K562 (cell line): ENCODE measurements around the gene MED20. TPM values are rescaled to one million over a fixed set of nuclear protein-coding genes. Genes with fewer than 3 reads are reported as not detected.

ENCODE experiments used
- ARID3A ChIP-seq: IDR thresholded peaks from 2 replicates; pipeline ENCODE4 v1.6.1; 2012; ENCODE audit warnings: low read depth, low read length, improper control_type of control experiment, borderline replicate concordance
- E2F3 ChIP-seq: fragments of 250-450 bp; sonication (Bioruptor Pico); IDR thresholded peaks from 2 replicates; pipeline ENCODE4 v1.4.0; 2020; ENCODE audit warnings: mild to moderate bottlenecking
- EP300 ChIP-seq: IDR thresholded peaks from 2 replicates; pipeline ENCODE4 v1.6.1; 2012; ENCODE audit warnings: low read length, improper control_type of control experiment
- FOXA3 ChIP-seq, 2 experiments: fragments of 450-650 bp in 1 of 2; sonication (generic) in 1 of 2; formaldehyde crosslinking; IDR thresholded peaks in 1 of 2; conservative IDR thresholded peaks in 1 of 2; 2 replicates each; pipeline versions ENCODE4 v1.4.0 to v1.8.0; 2020 to 2022; ENCODE audit warnings: mild to moderate bottlenecking in 2 of 2, missing genetic modification reagents in 1 of 2
- HCFC1 ChIP-seq: IDR thresholded peaks from 2 replicates; pipeline ENCODE4 v1.6.1; 2012; ENCODE audit warnings: low read depth, low read length, improper control_type of control experiment
- HEY1 ChIP-seq: fragments of 250-450 bp; sonication (Bioruptor Pico); IDR thresholded peaks from 2 replicates; pipeline ENCODE4 v1.5.0; 2020; ENCODE audit warnings: mild to moderate bottlenecking, moderate library complexity, borderline replicate concordance
- HNRNPL ChIP-seq: fragments of 200-400 bp; formaldehyde crosslinking; IDR thresholded peaks from 2 replicates; pipeline ENCODE4 v1.6.1; 2017; ENCODE audit warnings: low read depth, mild to moderate bottlenecking, low read length
- RBM22 ChIP-seq: fragments of 200-400 bp; formaldehyde crosslinking; IDR thresholded peaks from 2 replicates; pipeline ENCODE4 v1.6.1; 2018; ENCODE audit warnings: low read length, low read depth; ENCODE audit not compliant: poor library complexity, severe bottlenecking
- SP1 ChIP-seq: sonication (generic); formaldehyde crosslinking; IDR thresholded peaks from 2 replicates; pipeline ENCODE4 v1.8.1; 2022; ENCODE audit warnings: mild to moderate bottlenecking, missing genetic modification reagents
- SPI1 ChIP-seq: IDR thresholded peaks from 2 replicates; pipeline ENCODE4 v1.6.1; 2011; ENCODE audit warnings: low read depth, low read length, control low read depth, borderline replicate concordance
- UBTF ChIP-seq, 2 experiments: IDR thresholded peaks; 2 replicates each; pipeline ENCODE4 v1.6.1; 2012; ENCODE audit warnings: improper control_type of control experiment in 2 of 2, low read depth in 2 of 2, low read length in 2 of 2, borderline replicate concordance in 1 of 2
- ZNF146 ChIP-seq: IDR thresholded peaks from one replicate; pipeline ENCODE4 v1.6.1; 2018; ENCODE audit warnings: missing compliant biosample characterization; ENCODE audit not compliant: unreplicated experiment
- ZNF212 ChIP-seq: fragments of 450-650 bp; formaldehyde crosslinking; IDR thresholded peaks from 2 replicates; pipeline ENCODE4 v1.4.0; 2020; ENCODE audit warnings: mild to moderate bottlenecking
- ZNF224 ChIP-seq: sonication (generic); formaldehyde crosslinking; IDR thresholded peaks from 2 replicates; pipeline ENCODE4 v1.8.0; 2022; ENCODE audit warnings: mild to moderate bottlenecking, missing genetic modification reagents
- ZNF444 ChIP-seq: fragments of 250-450 bp; sonication (Bioruptor Pico); IDR thresholded peaks from 2 replicates; pipeline ENCODE4 v1.4.0; 2020; ENCODE audit warnings: mild to moderate bottlenecking, moderate library complexity
- ZNF609 ChIP-seq: sonication (generic); formaldehyde crosslinking; IDR thresholded peaks from 2 replicates; pipeline ENCODE4 v1.8.1; 2023; ENCODE audit warnings: missing genetic modification reagents, mild to moderate bottlenecking, borderline replicate concordance
- ZNF699 ChIP-seq: fragments of 250-450 bp; sonication (Bioruptor Pico); IDR thresholded peaks from 2 replicates; pipeline ENCODE4 v1.8.0; 2021; ENCODE audit warnings: mild to moderate bottlenecking, moderate library complexity; ENCODE audit not compliant: insufficient replicate concordance
- ZNF717 ChIP-seq: fragments of 250-450 bp; sonication (Bioruptor Pico); IDR thresholded peaks from 2 replicates; pipeline ENCODE4 v1.5.0; 2021
- ZZZ3 ChIP-seq: fragments of 450-650 bp; IDR thresholded peaks from 2 replicates; pipeline ENCODE4 v1.6.1; 2016; ENCODE audit warnings: antibody characterized with exemption, mild to moderate bottlenecking, moderate library complexity
- polyA plus RNA-seq, 8 experiments: library from polyadenylated mRNA; depleted of rRNA in 4 of 8; stranded (reverse) in 5 of 8; unstranded in 3 of 8; fragments of >200 nt; fragmentation: Nextera tagmentation in 2 of 8; fragmentation: Illumina TruSeq in 1 of 8; extraction: Ambion mirVana in 2 of 8; extraction: Trizol in 1 of 8; gene quantifications; 2 replicates each; pipeline versions ENCODE4 v1.2.1 to v1.2.3, GENCODE V29; 2011 to 2014; ENCODE audit warnings: inconsistent platforms in 1 of 8, missing spikeins in 1 of 8
- total RNA-seq, 7 experiments: library from RNA; depleted of rRNA in 6 of 7; stranded (reverse); fragments of >200 nt in 6 of 7; fragmentation: Illumina TruSeq in 2 of 7; extraction: Trizol in 2 of 7; gene quantifications; 2 replicates each; pipeline versions ENCODE4 v1.2.1 to v1.2.3, GENCODE V29; 2011 to 2021; ENCODE audit warnings: low replicate concordance in 1 of 7

The MED20 gene
- total and polyA plus RNA-seq, 9 of the 15 experiments (the other 6 are each of a cell fraction or from before 2014, with no cell fraction given) = 27.3 to 80.9 (median 46.0) TPM

GRCh38 chr6:41938590-41939175 lies 17.7 kb upstream of the MED20 start (continued):
- TF ChIP-seq ARID3A (no peak), ZZZ3 (no peak), ZNF609 (no peak), EP300 (no peak), FOXA3 (CRISPR knock-in tag; conservative IDR thresholded peaks at IDR 0.05 in 1 of 2, IDR thresholded peaks at IDR 0.05 in 1 of 2) (0 out of 4 replicates have a peak, but pooled peaks of 1 of the 2 experiments have one; percentile 11), HEY1 (CRISPR knock-in tag) (no peak), ZNF444 (CRISPR knock-in tag) (0 out of 2 replicates have a peak, but pooled peaks have one; percentile 40), HCFC1 (no peak), ZNF212 (no peak), ZNF699 (CRISPR knock-in tag) (no peak), ZNF717 (CRISPR knock-in tag) (no peak), HNRNPL (0 out of 2 replicates have a peak, but pooled peaks have one; percentile 9), UBTF (IDR thresholded peaks at IDR 0.05; ENCODE audit: borderline replicate concordance in 1 of 2, low read depth in 2 of 2, low read length in 2 of 2) (no peak), SPI1 (peak; percentile 16; the same call in 1 of the 2 replicates), E2F3 (no peak; the same call in 1 of the 2 replicates), ZNF224 (CRISPR knock-in tag) (no peak), ZNF146 (CRISPR knock-in tag) (no peak), SP1 (CRISPR knock-in tag) (peak; percentile 32; the same call in 1 of the 2 replicates), RBM22 (no peak)
